ENCODE measurements around the gene SSC5D. TPM values are rescaled to one million over a fixed set of nuclear protein-coding genes. Genes with fewer than 3 reads are reported as not detected.

The SSC5D gene
- total and polyA plus RNA-seq, 10 of the 15 experiments (the other 5 are each of a cell fraction or from before 2014, with no cell fraction given) = 0.03 to 0.13 (median 0.05) TPM; not detected in 4

DNA sequence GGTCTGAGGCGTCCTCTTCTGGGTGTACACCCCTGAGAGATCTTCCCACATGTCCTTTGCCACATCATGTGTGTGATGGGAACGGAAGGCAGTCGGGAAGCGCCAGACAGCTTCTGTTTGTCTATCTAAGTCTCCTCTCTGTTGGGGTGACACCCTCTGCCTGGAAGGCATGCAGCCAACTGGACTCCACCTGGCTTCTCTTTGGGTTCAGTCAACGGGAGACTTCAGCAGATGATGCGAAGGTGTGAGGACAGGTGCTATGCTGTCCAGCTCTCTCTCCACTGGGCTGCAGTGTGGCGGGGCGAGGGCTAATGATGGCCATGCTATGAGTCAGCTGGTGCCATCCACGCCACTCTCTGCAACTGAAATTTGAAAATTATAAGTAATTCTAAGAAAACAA is 71.4 kb downstream of the SSC5D start (continued):
- TF ChIP-seq MXI1 (IDR thresholded peaks at IDR 0.05; ENCODE audit: low read depth, low read length) (no peak), TAF1 (IDR thresholded peaks at IDR 0.05; ENCODE audit: borderline replicate concordance, low read depth, low read length) (no peak)
- TF ChIP-seq, protein P1, sequence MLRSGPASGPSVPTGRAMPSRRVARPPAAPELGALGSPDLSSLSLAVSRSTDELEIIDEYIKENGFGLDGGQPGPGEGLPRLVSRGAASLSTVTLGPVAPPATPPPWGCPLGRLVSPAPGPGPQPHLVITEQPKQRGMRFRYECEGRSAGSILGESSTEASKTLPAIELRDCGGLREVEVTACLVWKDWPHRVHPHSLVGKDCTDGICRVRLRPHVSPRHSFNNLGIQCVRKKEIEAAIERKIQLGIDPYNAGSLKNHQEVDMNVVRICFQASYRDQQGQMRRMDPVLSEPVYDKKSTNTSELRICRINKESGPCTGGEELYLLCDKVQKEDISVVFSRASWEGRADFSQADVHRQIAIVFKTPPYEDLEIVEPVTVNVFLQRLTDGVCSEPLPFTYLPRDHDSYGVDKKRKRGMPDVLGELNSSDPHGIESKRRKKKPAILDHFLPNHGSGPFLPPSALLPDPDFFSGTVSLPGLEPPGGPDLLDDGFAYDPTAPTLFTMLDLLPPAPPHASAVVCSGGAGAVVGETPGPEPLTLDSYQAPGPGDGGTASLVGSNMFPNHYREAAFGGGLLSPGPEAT (IDR thresholded peaks at IDR 0.05; ENCODE audit: low read depth) = no peak

DNA sequence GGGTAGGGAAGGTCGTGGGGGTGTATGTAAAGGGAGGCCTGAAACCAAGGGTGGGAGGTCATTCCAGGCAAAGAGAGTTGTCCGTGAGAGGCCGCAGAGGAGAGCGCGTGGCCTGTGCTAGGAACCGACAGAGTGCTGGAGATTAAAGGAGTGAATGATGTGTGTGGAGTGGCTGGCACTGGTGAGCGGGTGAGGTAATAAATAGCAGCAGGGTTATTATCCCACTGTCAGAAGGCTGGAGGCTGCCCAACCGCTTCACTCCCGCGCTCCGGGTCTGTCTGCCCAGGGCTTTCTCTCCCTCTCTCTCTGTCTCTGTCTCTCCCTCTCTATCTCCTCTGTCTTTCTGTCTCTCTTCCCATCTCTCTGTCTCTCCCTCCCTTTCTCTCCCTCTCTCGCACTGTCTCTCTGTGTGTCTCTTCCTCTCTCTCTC is 75.0 kb downstream of the SSC5D start:
- no peaks in the 10 kb centered on the region for H3K36me3 ChIP-seq (ENCODE audit: control insufficient read depth in 2 of 2, insufficient read depth in 2 of 2, low read length in 1 of 2)
- ChIA-PET CTCF (no interaction called here), SMC1A (ENCODE audit: uncharacterized antibody, unreplicated experiment) (no interaction called here), POLR2A (no interaction called here), RAD21 (ENCODE audit: unreplicated experiment) (no interaction called here)
- intact Hi-C loops (cut with micrococcal nuclease; ENCODE audit: unreplicated experiment) = no loop called here
- no peak overlapping the region for H3K4me2 ChIP-seq (ENCODE audit: control insufficient read depth, insufficient read depth)
- no peak overlapping the region for H3K27ac ChIP-seq (ENCODE audit: control insufficient read depth, insufficient read depth)
- H3K9ac ChIP-seq (ENCODE audit: control insufficient read depth, insufficient read depth, low read length) = no peak overlapping the region
- BruUV-seq (replicated peaks) = no TSS peak
- ATAC-seq (no peak), FAIRE-seq (no peak), DNase-seq (ENCODE audit: low read depth, low spot score) (no peak)
- H3K4me3 ChIP-seq = no peak overlapping the region
- WGBS (ENCODE audit: insufficient coverage, insufficient replicate concordance, low lambda C conversion rate, missing lambda C conversion rate) = 51% methylated on average over 8 of the region's 12 CpGs
- no peaks in the 10 kb centered on the region for H3K4me1 ChIP-seq (ENCODE audit: control insufficient read depth, insufficient read depth, low read length)
- in situ Hi-C loops (cut with MboI) = no loop called here
- no peaks in the 10 kb centered on the region for H3K27me3 ChIP-seq (replicated peaks in 1 of 2; ENCODE audit: control insufficient read depth in 2 of 2, insufficient read depth in 2 of 2, low read length in 1 of 2)
- no peaks in the 10 kb centered on the region for H3K79me2 ChIP-seq (ENCODE audit: control insufficient read depth, insufficient read depth, low read length)
- no peaks in the 10 kb centered on the region for H3K9me3 ChIP-seq (replicated peaks; ENCODE audit: control insufficient read depth, insufficient read depth, low read length)
- no peaks in the 10 kb centered on the region for H4K20me1 ChIP-seq (ENCODE audit: control insufficient read depth, insufficient read depth)
- no peak overlapping the region for H2AFZ ChIP-seq (ENCODE audit: control insufficient read depth, low read depth, low read length)
- TF ChIP-seq WRNIP1 (IDR thresholded peaks at IDR 0.05; ENCODE audit: borderline replicate concordance, low read depth, low read length) = no peak
- TF ChIP-seq, protein P2, sequence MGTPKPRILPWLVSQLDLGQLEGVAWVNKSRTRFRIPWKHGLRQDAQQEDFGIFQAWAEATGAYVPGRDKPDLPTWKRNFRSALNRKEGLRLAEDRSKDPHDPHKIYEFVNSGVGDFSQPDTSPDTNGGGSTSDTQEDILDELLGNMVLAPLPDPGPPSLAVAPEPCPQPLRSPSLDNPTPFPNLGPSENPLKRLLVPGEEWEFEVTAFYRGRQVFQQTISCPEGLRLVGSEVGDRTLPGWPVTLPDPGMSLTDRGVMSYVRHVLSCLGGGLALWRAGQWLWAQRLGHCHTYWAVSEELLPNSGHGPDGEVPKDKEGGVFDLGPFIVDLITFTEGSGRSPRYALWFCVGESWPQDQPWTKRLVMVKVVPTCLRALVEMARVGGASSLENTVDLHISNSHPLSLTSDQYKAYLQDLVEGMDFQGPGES (IDR thresholded peaks at IDR 0.05) = no peak
- TF ChIP-seq STAT1 (conservative IDR thresholded peaks at IDR 0.05) = no peak
- no peak for TF ChIP-seq MEF2A (IDR thresholded peaks at IDR 0.05; ENCODE audit: insufficient read depth, low read depth, low read length)
- no peak for TF ChIP-seq BHLHE40 (IDR thresholded peaks at IDR 0.05; ENCODE audit: borderline replicate concordance in 1 of 2, low read depth in 2 of 2, low read length in 1 of 2)
- no peak for TF ChIP-seq EZH2 (IDR thresholded peaks at IDR 0.05; ENCODE audit: borderline replicate concordance, control insufficient read depth, low read depth, low read length)
- TF ChIP-seq KDM1A (IDR thresholded peaks at IDR 0.05; ENCODE audit: borderline replicate concordance) = no peak
- TF ChIP-seq SP1 (IDR thresholded peaks at IDR 0.05; ENCODE audit: low read depth, low read length) = no peak
- no peak for TF ChIP-seq SREBF2 (IDR thresholded peaks at IDR 0.05; ENCODE audit: low read length)
- TF ChIP-seq RAD21 (IDR thresholded peaks at IDR 0.05; ENCODE audit: insufficient read depth, low read depth, low read length) = no peak
- TF ChIP-seq CBX3 (IDR thresholded peaks at IDR 0.05; ENCODE audit: borderline replicate concordance, low read depth) = no peak
- TF ChIP-seq CREM (IDR thresholded peaks at IDR 0.05; ENCODE audit: low read depth) = no peak
- TF ChIP-seq, protein P3, sequence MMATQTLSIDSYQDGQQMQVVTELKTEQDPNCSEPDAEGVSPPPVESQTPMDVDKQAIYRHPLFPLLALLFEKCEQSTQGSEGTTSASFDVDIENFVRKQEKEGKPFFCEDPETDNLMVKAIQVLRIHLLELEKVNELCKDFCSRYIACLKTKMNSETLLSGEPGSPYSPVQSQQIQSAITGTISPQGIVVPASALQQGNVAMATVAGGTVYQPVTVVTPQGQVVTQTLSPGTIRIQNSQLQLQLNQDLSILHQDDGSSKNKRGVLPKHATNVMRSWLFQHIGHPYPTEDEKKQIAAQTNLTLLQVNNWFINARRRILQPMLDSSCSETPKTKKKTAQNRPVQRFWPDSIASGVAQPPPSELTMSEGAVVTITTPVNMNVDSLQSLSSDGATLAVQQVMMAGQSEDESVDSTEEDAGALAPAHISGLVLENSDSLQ (IDR thresholded peaks at IDR 0.05) = no peak
- no peak for TF ChIP-seq SMARCA5 (IDR thresholded peaks at IDR 0.05)
- no peak for TF ChIP-seq HDAC6 (IDR thresholded peaks at IDR 0.05; ENCODE audit: unreplicated experiment)
- TF ChIP-seq NR2F1 (conservative IDR thresholded peaks at IDR 0.05) = no peak
- TF ChIP-seq NFXL1 (IDR thresholded peaks at IDR 0.05; ENCODE audit: borderline replicate concordance) = no peak

Data from GM12878 (cell line).